Mesenchymal stem cell (in vitro differentiated cells and primary cell): Measurements from ENCODE around the gene SLC25A48.

ENCODE experiments used
- DNase-seq: peaks from one replicate; pipeline ENCODE4 v3.0.0-alpha.2; 2013
- H2AFZ ChIP-seq: one replicate; pipeline ENCODE4 v1.6.1; 2013; ENCODE audit warnings: low read depth, mild to moderate bottlenecking, control low read depth, inconsistent platforms, low read length, moderate library complexity
- H2AK5ac ChIP-seq: 2 replicates; pipeline ENCODE4 v1.6.1; 2013; ENCODE audit warnings: low read length, moderate library complexity, mild to moderate bottlenecking, inconsistent platforms; ENCODE audit not compliant: severe bottlenecking
- H2BK120ac ChIP-seq: one replicate; pipeline ENCODE4 v1.6.1; 2013; ENCODE audit warnings: low read depth, mild to moderate bottlenecking, inconsistent platforms, low read length, moderate library complexity
- H2BK12ac ChIP-seq, 2 experiments: one replicate each; pipeline ENCODE4 v1.6.1; 2013; ENCODE audit warnings: inconsistent platforms in 2 of 2, low read length in 2 of 2, mild to moderate bottlenecking in 2 of 2, moderate library complexity in 2 of 2, control low read depth in 1 of 2
- H2BK15ac ChIP-seq: one replicate; pipeline ENCODE4 v1.6.1; 2013; ENCODE audit warnings: mild to moderate bottlenecking, low read depth, inconsistent platforms; ENCODE audit not compliant: poor library complexity, severe bottlenecking
- H2BK5ac ChIP-seq: 2 replicates; pipeline ENCODE4 v1.6.1; 2013; ENCODE audit warnings: low read depth, mild to moderate bottlenecking, low read length, control low read depth, inconsistent platforms; ENCODE audit not compliant: poor library complexity, severe bottlenecking
- H3K14ac ChIP-seq, 2 experiments: one replicate each; pipeline ENCODE4 v1.6.1; 2013; ENCODE audit warnings: inconsistent platforms in 2 of 2, low read length in 2 of 2, control low read depth in 1 of 2, mild to moderate bottlenecking in 1 of 2, moderate library complexity in 1 of 2
- H3K18ac ChIP-seq, 2 experiments: one replicate each; pipeline ENCODE4 v1.6.1; 2013; ENCODE audit warnings: inconsistent platforms in 2 of 2, low read length in 2 of 2, control low read depth in 1 of 2, low read depth in 1 of 2, mild to moderate bottlenecking in 1 of 2
- H3K23ac ChIP-seq, 2 experiments: one replicate each; pipeline ENCODE4 v1.6.1; 2013; ENCODE audit warnings: inconsistent platforms in 2 of 2, low read length in 2 of 2, mild to moderate bottlenecking in 2 of 2, moderate library complexity in 2 of 2, control low read depth in 1 of 2
- H3K27ac ChIP-seq: 2 replicates; pipeline ENCODE4 v1.5.1; 2013; ENCODE audit warnings: mild to moderate bottlenecking, moderate library complexity, low read length, control low read depth, inconsistent platforms; ENCODE audit not compliant: poor library complexity, severe bottlenecking
- H3K27me3 ChIP-seq, 2 experiments: 2 replicates each; pipeline versions ENCODE4 v1.6.1 to v1.7.0; 2013; ENCODE audit warnings: low read length in 2 of 2, mild to moderate bottlenecking in 2 of 2, moderate library complexity in 2 of 2, control low read depth in 1 of 2, inconsistent platforms in 1 of 2; ENCODE audit not compliant: control insufficient read depth in 1 of 2, insufficient read depth in 1 of 2
- H3K36me3 ChIP-seq, 2 experiments: 2 replicates each; pipeline versions ENCODE4 v1.6.1 to v1.7.0; 2013; ENCODE audit warnings: low read length in 2 of 2, control low read depth in 1 of 2, inconsistent platforms in 1 of 2, low read depth in 1 of 2, mild to moderate bottlenecking in 1 of 2; ENCODE audit not compliant: insufficient read depth in 2 of 2, control insufficient read depth in 1 of 2
- H3K4ac ChIP-seq, 2 experiments: one replicate each; pipeline ENCODE4 v1.6.1; 2013; ENCODE audit warnings: inconsistent platforms in 2 of 2, low read length in 2 of 2, mild to moderate bottlenecking in 2 of 2, moderate library complexity in 2 of 2, control low read depth in 1 of 2, low read depth in 1 of 2
- H3K4me1 ChIP-seq: 2 replicates; pipeline ENCODE4 v1.6.1; 2013; ENCODE audit warnings: low read depth, low read length, control low read depth; ENCODE audit not compliant: control insufficient read depth, insufficient read depth
- H3K4me2 ChIP-seq: 2 replicates; pipeline ENCODE4 v1.6.1; 2013; ENCODE audit warnings: low read length, mild to moderate bottlenecking, inconsistent platforms; ENCODE audit not compliant: poor library complexity, severe bottlenecking
- H3K4me3 ChIP-seq, 2 experiments: 2 replicates each; pipeline versions ENCODE4 v1.5.1 to v1.7.0; 2013; ENCODE audit warnings: low read length in 2 of 2, mild to moderate bottlenecking in 2 of 2, control low read depth in 1 of 2, low read depth in 1 of 2; ENCODE audit not compliant: insufficient read depth in 1 of 2
- H3K79me1 ChIP-seq: replicated peaks from 2 replicates; pipeline ENCODE4 v1.6.1; 2013; ENCODE audit warnings: mild to moderate bottlenecking, control low read depth, low read length, inconsistent platforms; ENCODE audit not compliant: poor library complexity, severe bottlenecking
- H3K9ac ChIP-seq: 2 replicates; pipeline ENCODE4 v1.7.0; 2013; ENCODE audit warnings: mild to moderate bottlenecking, low read length, moderate library complexity
- H3K9me3 ChIP-seq: 2 replicates; pipeline ENCODE4 v1.7.0; 2013; ENCODE audit warnings: mild to moderate bottlenecking, low read length; ENCODE audit not compliant: control insufficient read depth
- H4K8ac ChIP-seq: one replicate; pipeline ENCODE4 v1.6.1; 2013; ENCODE audit warnings: inconsistent platforms, mild to moderate bottlenecking, low read length, moderate library complexity
- H4K91ac ChIP-seq: one replicate; pipeline ENCODE4 v1.6.1; 2013; ENCODE audit warnings: mild to moderate bottlenecking, low read length, inconsistent platforms
- WGBS: methylation state at CpG from one replicate; pipeline ENCODE4 v1.1.7; 2013; ENCODE audit warnings: mixed read lengths; 5-methylcytosine and 5-hydroxymethylcytosine counted together

SLC25A48 gene

DNA sequence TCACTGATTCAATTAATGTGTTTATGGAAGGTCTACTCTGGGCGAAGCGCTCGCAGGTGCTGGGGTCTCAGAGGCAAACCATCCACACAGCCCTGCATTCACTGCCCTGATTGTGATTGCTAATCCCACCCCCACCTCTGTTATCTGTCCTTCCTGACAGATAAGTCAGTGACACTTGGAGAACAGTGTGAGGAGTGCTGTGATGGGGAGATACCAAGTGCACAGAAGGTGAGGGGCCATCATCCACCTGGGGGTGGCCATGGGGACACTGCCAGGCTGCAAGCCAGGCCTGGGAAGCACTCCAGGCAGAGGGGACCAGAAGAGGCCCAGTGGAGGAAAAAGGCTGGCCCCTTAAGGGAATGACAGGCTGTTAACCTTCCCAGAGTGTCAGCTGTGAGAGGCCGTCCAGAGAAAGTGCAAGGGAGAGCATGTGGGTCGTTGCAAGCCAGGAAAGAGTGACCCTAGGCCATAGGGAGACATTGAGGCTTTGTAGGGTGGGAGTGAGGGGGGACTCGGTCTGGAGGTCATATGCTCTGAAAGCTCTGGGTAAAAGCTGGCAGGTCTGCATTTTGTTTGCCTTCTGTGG lies 43.2 kb downstream of the SLC25A48 start:
- peak overlapping the region; percentile 22 for H2BK5ac ChIP-seq
- no peak overlapping the region for H2AFZ ChIP-seq
- H4K8ac ChIP-seq, result no peak overlapping the region
- H3K27ac ChIP-seq, result peak overlapping the region; percentile 90
- peak overlapping the region; percentile 2 for H2AK5ac ChIP-seq
- no peaks in the 10 kb centered on the region for H3K9me3 ChIP-seq
- H2BK12ac ChIP-seq, result no peak overlapping the region
- no peak overlapping the region for H3K4ac ChIP-seq
- no peak overlapping the region for H3K4me2 ChIP-seq
- H3K18ac ChIP-seq, result no peak overlapping the region
- no peaks in the 10 kb centered on the region for H3K36me3 ChIP-seq
- H3K27me3 ChIP-seq, result peaks cover 25 to 31% of the 10 kb centered on the region in 2 experiments
- H3K79me1 ChIP-seq, result no peaks in the 10 kb centered on the region
- H3K4me1 ChIP-seq, result peaks cover 21% of the 10 kb centered on the region
- H3K14ac ChIP-seq, result no peak overlapping the region
- H4K91ac ChIP-seq, result no peak overlapping the region
- no peak overlapping the region for H3K4me3 ChIP-seq
- WGBS, result 48% methylated on average over 6 of the region's 6 CpGs
- H2BK15ac ChIP-seq, result no peak overlapping the region
- no peak overlapping the region for H3K23ac ChIP-seq
- H3K9ac ChIP-seq, result no peak overlapping the region
- no peak overlapping the region for H2BK120ac ChIP-seq
- DNase-seq, result no peak

DNA sequence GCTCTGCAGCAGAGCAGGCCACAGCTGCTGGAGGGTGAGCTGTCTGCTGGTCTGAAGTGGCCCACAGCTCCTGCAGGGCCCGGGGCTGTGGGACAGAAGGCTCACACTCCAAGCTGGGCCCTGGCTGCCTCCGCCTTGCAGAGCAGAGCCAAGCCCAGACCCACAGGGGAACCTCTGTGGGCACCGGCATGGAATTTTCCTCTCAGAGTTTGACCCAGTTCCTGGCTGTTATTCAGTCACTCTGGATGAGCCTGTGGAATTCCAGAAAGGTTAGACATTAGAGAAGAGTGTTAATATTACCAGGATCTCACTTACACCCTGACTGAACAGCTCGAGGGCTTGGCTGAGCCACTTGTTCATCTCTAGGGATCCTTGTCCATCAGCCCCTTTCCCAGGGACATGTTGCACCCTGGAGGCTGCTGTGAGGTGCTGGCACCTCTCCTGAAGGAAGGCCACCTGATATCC lies 43.7 kb downstream of the SLC25A48 start:
- Histone ChIP-seq H3K4me2 (no peak overlapping the region), H2BK120ac (no peak overlapping the region), H3K23ac (no peak overlapping the region), H3K27me3 (peaks cover 29 to 31% of the 10 kb centered on the region in 2 experiments), H3K18ac (no peak overlapping the region), H2BK12ac (no peak overlapping the region), H4K91ac (no peak overlapping the region), H3K4ac (no peak overlapping the region), H3K9ac (no peak overlapping the region), H3K79me1 (no peaks in the 10 kb centered on the region), H3K36me3 (no peaks in the 10 kb centered on the region), H2AK5ac (no peak overlapping the region), H2BK5ac (no peak overlapping the region), H3K27ac (peak overlapping the region; percentile 90), H4K8ac (no peak overlapping the region), H2AFZ (no peak overlapping the region), H3K4me3 (no peak overlapping the region), H3K9me3 (no peaks in the 10 kb centered on the region), H2BK15ac (no peak overlapping the region), H3K14ac (no peak overlapping the region), H3K4me1 (peaks cover 21% of the 10 kb centered on the region)
- 48% methylated on average over 4 of the region's 4 CpGs for WGBS
- no peak for DNase-seq

GRCh38 chr5:135879591-135879990 lies 45.1 kb downstream of the SLC25A48 start:
- H2AK5ac ChIP-seq, result no peak overlapping the region
- no peak overlapping the region for H3K4ac ChIP-seq
- no peak overlapping the region for H2BK15ac ChIP-seq
- no peak overlapping the region for H2BK5ac ChIP-seq
- H2BK120ac ChIP-seq, result no peak overlapping the region
- H3K18ac ChIP-seq, result no peak overlapping the region
- H2BK12ac ChIP-seq, result no peak overlapping the region
- H3K36me3 ChIP-seq, result no peaks in the 10 kb centered on the region
- no peak overlapping the region for H3K27ac ChIP-seq
- H4K8ac ChIP-seq, result no peak overlapping the region
- no peak overlapping the region for H3K23ac ChIP-seq
- no peaks in the 10 kb centered on the region for H3K9me3 ChIP-seq
- no peak overlapping the region for H2AFZ ChIP-seq
- peaks cover 18% of the 10 kb centered on the region for H3K4me1 ChIP-seq
- WGBS, result 89% methylated on average over 3 of the region's 3 CpGs
- peaks cover 36 to 38% of the 10 kb centered on the region in 2 experiments for H3K27me3 ChIP-seq
- DNase-seq, result no peak
- no peaks in the 10 kb centered on the region for H3K79me1 ChIP-seq
- H3K4me2 ChIP-seq, result no peak overlapping the region
- no peak overlapping the region for H3K9ac ChIP-seq
- H3K4me3 ChIP-seq, result no peak overlapping the region
- H4K91ac ChIP-seq, result no peak overlapping the region
- no peak overlapping the region for H3K14ac ChIP-seq

DNA sequence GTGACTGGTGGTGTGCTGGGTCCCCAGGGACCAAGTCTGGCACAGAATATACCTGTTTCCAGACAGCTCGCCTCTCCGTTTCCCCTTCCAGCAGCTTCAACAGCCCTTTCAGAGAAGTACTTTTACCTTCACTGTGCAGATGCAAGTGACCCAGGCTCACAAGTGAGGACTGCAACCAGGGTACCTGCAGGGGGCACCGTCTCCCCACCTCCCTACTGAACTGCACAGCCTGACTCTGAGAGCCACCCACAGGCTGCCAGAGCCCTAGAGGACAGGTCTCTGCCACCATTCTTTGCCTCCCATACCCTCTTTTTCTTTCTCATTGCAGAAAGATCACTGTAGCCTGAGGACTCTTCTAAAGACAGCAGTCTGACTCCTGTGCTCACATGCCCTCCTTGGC lies 45.8 kb downstream of the SLC25A48 start:
- Histone ChIP-seq H3K79me1 (no peaks in the 10 kb centered on the region), H2BK15ac (no peak overlapping the region), H2BK120ac (no peak overlapping the region), H3K4ac (no peak overlapping the region), H3K4me3 (no peak overlapping the region), H4K8ac (no peak overlapping the region), H3K4me2 (no peak overlapping the region), H3K36me3 (no peaks in the 10 kb centered on the region), H3K23ac (no peak overlapping the region), H3K14ac (no peak overlapping the region), H3K27me3 (peaks cover 43% of the 10 kb centered on the region in 2 experiments), H2BK5ac (no peak overlapping the region), H3K4me1 (peaks cover 18% of the 10 kb centered on the region), H2AK5ac (no peak overlapping the region), H3K27ac (no peak overlapping the region), H2BK12ac (no peak overlapping the region), H3K9ac (no peak overlapping the region), H2AFZ (no peak overlapping the region), H3K18ac (no peak overlapping the region), H4K91ac (no peak overlapping the region), H3K9me3 (no peaks in the 10 kb centered on the region)
- WGBS, result 69% methylated on average over 3 of the region's 3 CpGs
- DNase-seq, result no peak
